Measurements from ENCODE around the gene HTT.
A peak's percentile ranks its signal among the peaks of the same experiment; 100 is the strongest.

Gene HTT

GRCh38 chr4:3267576-3268394 is 193.3 kb downstream of the HTT start:
- DNase-seq (ENCODE audit: low spot score) = no peak

DNA sequence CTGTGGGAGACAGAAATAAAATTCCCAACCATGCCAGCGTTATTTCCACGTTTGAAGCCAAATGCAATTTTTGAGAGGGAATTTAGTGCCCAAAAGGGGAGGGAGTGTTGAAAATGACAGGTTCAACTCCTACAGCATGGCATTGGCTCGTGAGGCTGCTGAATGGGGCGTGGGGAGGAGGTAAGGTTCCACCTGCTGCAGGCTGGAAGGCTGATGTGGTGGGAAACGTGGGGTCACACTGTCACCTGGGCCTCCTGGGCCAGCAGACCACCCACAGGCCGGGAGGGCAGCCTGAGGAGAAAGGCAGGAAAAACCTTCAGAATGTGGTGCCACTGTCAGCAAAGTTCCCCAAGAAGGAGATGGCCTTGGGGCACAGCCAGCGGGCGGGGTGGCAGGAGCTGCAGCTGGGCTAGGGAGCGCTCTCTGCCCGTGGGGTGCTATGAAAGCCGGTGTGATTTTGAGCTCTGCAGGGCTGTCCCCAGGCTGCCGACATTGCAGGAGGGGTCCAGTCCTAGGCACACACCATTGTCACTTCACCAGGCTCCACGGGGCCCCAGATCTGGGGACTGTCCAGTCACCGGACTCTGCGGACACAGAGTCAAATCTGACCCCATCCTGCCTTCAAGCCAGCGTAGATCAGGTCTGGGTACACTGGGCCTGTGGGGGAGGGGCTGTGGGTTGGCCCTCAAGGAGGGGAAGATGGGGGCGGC is 194.1 kb downstream of the HTT start:
- no peak for DNase-seq (ENCODE audit: low spot score)

DNA sequence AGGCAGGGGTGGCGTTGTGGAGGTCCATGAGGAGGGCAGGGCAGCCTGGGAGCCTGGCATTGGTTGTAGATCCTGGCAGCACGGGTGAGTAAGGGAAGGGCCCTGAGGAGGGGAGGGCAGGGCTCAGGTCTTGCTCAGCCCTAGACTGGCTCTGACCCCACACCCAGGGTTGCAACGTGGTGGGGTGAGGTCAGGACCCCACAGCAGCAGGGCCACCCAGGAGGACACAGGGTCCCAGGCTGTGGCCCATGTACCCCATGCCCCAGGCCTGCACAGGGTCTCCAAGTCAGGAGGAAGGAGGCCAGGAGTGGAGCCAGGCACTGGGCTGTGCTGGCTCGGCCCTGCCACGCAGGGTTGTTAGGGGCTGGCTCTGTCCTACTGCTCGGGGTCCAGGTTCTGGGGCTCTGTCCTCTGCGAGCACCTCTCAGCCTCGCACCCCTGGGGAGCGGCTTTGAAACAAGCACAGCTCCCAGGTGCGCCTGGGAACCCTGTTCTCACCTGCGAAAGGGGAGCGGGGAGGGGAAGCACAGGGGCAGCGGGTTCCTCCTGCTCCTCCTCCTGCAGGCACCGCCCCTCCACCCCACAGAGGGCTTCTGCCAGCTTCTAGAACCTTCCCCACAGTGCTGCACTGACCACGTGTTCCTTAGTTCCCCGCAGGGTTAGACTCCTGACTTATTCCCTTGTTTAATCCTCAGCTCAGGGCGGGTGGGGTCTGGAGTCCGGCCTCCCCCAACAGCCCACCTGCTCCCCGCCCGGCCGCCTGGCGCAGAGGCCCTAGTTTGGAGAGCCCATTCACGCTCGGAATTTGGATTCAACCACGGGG is 194.8 kb downstream of the HTT start:
- DNase-seq (ENCODE audit: low spot score) = no peak

DNA sequence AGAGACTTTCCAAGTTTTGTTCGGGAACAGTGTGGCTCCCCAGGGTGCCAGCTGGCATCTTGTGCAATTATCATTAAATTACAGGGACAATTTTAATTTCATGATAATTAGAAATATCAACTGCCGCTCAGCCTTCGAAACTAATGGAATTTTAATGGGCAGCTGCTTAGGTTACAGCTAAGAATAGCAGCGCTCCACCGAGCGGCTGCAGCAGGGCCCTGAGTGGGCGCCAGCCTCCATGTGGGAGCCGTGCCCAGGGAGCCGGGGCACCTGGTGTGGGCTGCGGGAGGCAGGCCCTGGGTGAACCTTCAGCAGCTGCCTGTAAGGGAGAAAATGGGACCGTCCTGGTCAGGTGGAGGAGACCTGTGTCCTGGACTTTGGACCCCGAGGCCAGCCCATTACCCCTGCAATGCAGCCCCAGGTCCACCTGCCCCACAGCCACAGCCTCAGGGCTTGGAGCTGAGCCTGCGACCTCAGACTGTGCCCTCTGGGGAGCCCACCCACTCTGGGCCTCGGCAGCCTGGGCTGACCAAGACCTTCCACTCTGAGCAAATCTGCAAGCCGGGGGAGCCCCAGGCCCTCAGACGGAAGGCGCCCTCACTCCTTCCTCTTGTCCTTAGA is 195.6 kb downstream of the HTT start:
- no peak for DNase-seq (ENCODE audit: low spot score)

DNA sequence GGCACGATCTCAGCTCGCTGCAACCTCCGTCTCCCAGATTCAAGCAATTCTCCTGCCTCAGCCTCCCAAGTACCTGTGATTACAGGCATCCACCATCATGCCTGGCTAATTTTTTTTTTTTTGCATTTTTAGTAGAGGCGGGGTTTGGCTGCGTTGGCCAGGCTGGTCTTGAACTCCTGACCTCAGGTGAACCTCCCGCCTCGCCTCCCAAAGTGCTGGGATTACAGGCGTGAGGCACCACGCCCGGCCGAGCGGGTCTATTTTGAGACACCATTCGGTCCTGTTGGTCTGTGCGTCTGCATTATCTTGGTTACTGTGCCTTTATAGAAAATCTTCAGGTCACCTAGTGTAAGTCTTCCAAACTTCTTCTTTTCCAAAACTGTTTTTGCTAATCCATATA is 196.7 kb downstream of the HTT start:
- no peak for DNase-seq (ENCODE audit: low spot score)

GRCh38 chr4:3276986-3277385 is 202.5 kb downstream of the HTT start:
- no peak for DNase-seq (ENCODE audit: low spot score)

GRCh38 chr4:3280466-3280865 is 206.0 kb downstream of the HTT start:
- no peak for DNase-seq (ENCODE audit: low spot score)

- DNase-seq (ENCODE audit: low spot score) = no peak
Observed at GRCh38 chr4:3283483-3283882, 209.0 kb downstream of the HTT start.

DNA sequence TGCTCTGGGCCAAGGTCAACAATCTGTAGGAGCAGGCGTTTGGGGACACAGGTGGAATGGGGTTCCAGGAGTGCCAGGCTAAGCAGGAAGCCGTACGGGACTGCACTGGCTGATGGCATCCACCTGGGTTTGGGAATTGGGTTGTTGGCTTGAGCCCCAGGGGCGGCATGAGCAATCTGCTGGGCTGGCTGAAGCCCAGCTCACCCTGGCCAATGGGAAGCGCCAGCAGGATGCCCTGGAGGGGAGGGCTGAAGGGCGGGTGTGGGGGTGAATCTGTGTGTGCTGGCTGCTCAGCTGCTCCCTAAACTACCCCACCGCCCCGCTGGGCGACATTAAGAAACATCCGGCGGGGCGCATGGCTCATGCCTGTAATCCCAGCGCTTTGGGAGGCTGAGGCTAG is 209.4 kb downstream of the HTT start:
- DNase-seq (ENCODE audit: low spot score) = no peak

DNA sequence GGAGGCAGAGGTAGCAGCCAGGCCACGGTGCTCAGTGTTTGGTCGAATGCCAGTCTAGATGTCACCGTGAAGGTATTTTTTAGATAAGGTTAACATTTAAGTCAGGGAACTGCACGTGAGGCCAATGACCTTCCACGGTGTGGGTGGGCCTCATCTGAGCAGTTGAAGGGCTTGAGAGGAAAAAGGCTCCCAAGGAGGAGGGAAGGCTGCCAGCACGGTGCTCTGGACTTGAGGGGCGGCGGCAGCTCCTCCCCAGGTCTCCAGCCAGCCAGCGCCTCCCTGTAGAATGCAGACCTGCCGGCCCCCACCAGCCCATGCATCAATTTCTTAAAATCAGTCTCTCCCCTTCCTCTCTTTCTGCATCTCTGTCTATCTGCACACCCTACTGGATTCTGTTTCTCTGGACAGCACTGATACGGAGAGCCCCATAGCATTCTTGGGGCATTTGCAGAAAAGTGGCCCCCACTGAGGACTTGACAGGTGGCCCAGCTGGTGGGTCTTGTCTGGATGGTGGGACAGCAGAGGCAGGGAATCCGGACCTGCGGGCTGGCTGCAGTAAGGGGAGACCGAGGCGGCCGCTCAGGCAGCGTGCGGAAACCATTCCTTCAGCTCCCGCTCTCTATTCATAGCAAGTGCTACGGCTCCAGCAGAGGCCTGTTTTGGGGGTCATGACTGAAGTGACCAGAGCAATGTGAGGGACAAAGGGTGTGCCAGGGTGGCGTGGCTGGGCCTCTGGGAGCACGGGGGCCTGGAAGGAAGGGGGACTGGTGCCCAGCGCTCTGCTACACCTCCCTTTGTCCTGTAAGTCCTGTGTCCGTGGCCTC is 210.5 kb downstream of the HTT start:
- DNase-seq (ENCODE audit: low spot score) = no peak

GRCh38 chr4:3285558-3286334 is 211.3 kb downstream of the HTT start:
- DNase-seq (ENCODE audit: low spot score) = no peak

- no peak for DNase-seq (ENCODE audit: low spot score)
Observed at GRCh38 chr4:3286335-3287175, 212.1 kb downstream of the HTT start.

DNA sequence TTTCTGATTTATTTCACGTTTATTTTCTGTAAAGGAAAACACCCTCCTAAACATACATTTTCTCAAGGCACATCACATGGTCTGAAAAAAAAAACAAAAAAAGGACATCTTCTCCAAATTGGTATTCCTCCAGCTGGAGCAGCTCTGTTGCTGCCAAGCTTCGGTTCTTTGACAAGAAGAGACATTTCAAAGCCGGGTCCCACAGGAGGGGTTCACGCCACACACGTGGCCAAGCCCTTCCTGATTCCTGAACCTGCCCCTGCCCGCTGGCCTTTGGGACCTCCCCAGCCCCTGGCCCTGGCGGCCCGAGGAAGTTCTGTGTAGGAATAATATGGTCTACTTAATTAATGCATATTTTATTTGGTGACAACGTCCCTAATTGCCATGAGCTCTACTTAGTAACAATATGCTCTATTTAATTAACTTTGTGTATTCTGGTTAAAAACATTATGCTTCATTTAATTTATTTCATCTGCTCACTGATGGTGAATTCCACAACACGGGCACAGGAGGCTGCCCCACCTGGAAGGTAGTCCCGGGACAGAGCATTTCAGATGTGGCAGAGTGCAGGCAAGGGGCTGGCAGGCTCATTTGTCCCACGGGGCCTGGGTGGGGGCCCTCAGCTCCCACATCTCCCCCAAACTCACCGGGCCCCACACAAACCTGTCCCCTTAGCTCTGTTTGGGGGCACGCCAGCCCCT is 212.9 kb downstream of the HTT start:
- DNase-seq (ENCODE audit: low spot score) = no peak

- no peak for DNase-seq (ENCODE audit: low spot score)
Observed at GRCh38 chr4:3287972-3288570, 213.6 kb downstream of the HTT start.

- DNase-seq (ENCODE audit: low spot score) = no peak
Observed at GRCh38 chr4:3288571-3289094, 214.2 kb downstream of the HTT start.

GRCh38 chr4:3290476-3290875 is 216.0 kb downstream of the HTT start:
- no peak for DNase-seq (ENCODE audit: low spot score)

GRCh38 chr4:3290889-3291321 is 216.4 kb downstream of the HTT start:
- no peak for DNase-seq (ENCODE audit: low spot score)

DNA sequence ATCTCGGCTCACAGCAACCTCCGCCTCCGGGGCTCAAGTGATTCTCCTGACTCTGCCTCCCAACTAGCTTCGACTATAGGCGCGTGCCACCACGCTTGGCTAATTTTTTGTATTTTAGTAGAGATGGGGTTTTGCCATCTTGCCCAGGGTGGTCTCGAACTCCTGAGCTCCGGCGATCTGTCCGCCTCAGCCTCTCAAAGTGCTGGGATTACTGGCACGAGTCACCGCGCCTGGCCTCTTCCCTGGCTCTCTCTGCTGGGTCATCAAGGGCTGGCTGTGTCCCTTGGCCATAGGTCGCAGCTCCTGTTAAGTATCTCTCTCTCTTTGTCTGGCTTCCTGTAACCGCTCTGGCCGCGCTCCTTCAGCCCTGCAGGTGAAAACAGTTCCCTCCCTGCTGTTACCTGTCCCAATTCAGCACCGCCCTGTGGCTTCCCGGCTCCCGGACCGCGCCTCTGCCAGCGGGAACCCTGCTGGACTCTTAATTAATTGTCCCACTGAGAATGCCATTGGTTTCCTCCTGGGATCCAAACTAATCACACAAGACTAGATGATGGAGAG is 217.0 kb downstream of the HTT start:
- DNase-seq (ENCODE audit: low spot score) = peak; percentile 31
